SU-DHL-6 (cell line): ENCODE data around the gene PGRMC2.

Experiments
- H2AFZ ChIP-seq: fragments of 200-600 bp; sonication (generic); 2 replicates; pipeline ENCODE4 v1.6.1; 2014; ENCODE audit warnings: low read depth, mild to moderate bottlenecking, moderate library complexity, mixed read lengths, antibody characterized with exemption, low read length; ENCODE audit not compliant: severe bottlenecking
- H3F3A ChIP-seq: fragments of 200-600 bp; shearing (Covaris generic); 2 replicates; pipeline ENCODE4 v1.6.0; 2016; ENCODE audit warnings: antibody characterized with exemption, mild to moderate bottlenecking; ENCODE audit not compliant: insufficient read depth
- H3K27ac ChIP-seq: fragments of 200-600 bp; sonication (generic); 2 replicates; pipeline ENCODE4 v1.5.1; 2016; ENCODE audit warnings: low read depth, mild to moderate bottlenecking, low read length, moderate library complexity, mixed read lengths
- H3K27me3 ChIP-seq: fragments of 200-600 bp; sonication (generic), shearing (Covaris generic); 2 replicates; pipeline ENCODE4 v1.6.0; 2014; ENCODE audit warnings: mild to moderate bottlenecking, low read length
- H3K36me3 ChIP-seq: fragments of 200-600 bp; sonication (generic); 2 replicates; pipeline ENCODE4 v1.6.1; 2014; ENCODE audit warnings: mild to moderate bottlenecking, low read length, mixed read lengths
- H3K4me2 ChIP-seq: fragments of 300-600, 200-600 bp; shearing (Covaris generic), sonication (generic); 2 replicates; pipeline ENCODE4 v1.6.0; 2014; ENCODE audit warnings: low read length, low read depth, mild to moderate bottlenecking; ENCODE audit not compliant: poor library complexity, severe bottlenecking
- H3K4me3 ChIP-seq: fragments of 200-600 bp; sonication (generic); 2 replicates; pipeline ENCODE4 v1.5.1; 2014; ENCODE audit warnings: antibody characterized with exemption, low read length, mild to moderate bottlenecking, mixed read lengths; ENCODE audit not compliant: insufficient read depth, poor library complexity, severe bottlenecking
- H3K79me2 ChIP-seq: fragments of 200-600 bp; sonication (generic); 2 replicates; pipeline ENCODE4 v1.6.1; 2014; ENCODE audit warnings: mild to moderate bottlenecking, low read length, moderate library complexity; ENCODE audit not compliant: insufficient read depth
- H3K9ac ChIP-seq: fragments of 200-600 bp; sonication (generic); 2 replicates; pipeline ENCODE4 v1.7.0; 2014; ENCODE audit warnings: mild to moderate bottlenecking, low read length
- H3K9me2 ChIP-seq: fragments of 200-600 bp; sonication (generic); replicated peaks from 2 replicates; pipeline ENCODE4 v1.6.1; 2014; ENCODE audit warnings: low read length; ENCODE audit not compliant: insufficient read depth
- H3K9me3 ChIP-seq: fragments of 200-600 bp; sonication (generic); 2 replicates; pipeline ENCODE4 v1.6.1; 2014; ENCODE audit warnings: low read length, mixed read lengths; ENCODE audit not compliant: insufficient read depth
- H4K20me1 ChIP-seq: fragments of 200-600 bp; sonication (generic); 2 replicates; pipeline ENCODE4 v1.6.1; 2014; ENCODE audit warnings: low read depth, mild to moderate bottlenecking, antibody characterized with exemption, low read length, moderate library complexity, mixed read lengths
- CTCF ChIP-seq: fragments of 200-600 bp; sonication (generic); IDR thresholded peaks from one replicate; pipeline ENCODE4 v1.5.1; 2017; ENCODE audit warnings: antibody characterized with exemption, mild to moderate bottlenecking, low read length, moderate library complexity; ENCODE audit not compliant: insufficient read depth, poor library complexity, severe bottlenecking
- EZH2phosphoT487 ChIP-seq: fragments of 200-600 bp; sonication (generic), shearing (Covaris generic); conservative IDR thresholded peaks from 2 replicates; pipeline ENCODE4 v1.6.1; 2018; ENCODE audit warnings: mild to moderate bottlenecking, antibody characterized with exemption, low read length, moderate library complexity, mixed read lengths

Gene PGRMC2

GRCh38 chr4:128303405-128303785 lies 15.8 kb upstream of the PGRMC2 start:
- Histone ChIP-seq H2AFZ (no peak overlapping the region), H3K9me2 (no peaks in the 10 kb centered on the region), H3K9ac (no peak overlapping the region), H3K9me3 (no peaks in the 10 kb centered on the region), H4K20me1 (no peaks in the 10 kb centered on the region), H3F3A (no peaks in the 10 kb centered on the region), H3K4me3 (no peak overlapping the region), H3K27me3 (no peaks in the 10 kb centered on the region), H3K79me2 (no peaks in the 10 kb centered on the region), H3K4me2 (no peak overlapping the region), H3K36me3 (no peaks in the 10 kb centered on the region), H3K27ac (no peak overlapping the region)
- no peak for TF ChIP-seq EZH2phosphoT487
- TF ChIP-seq CTCF: no peak

- no peaks in the 10 kb centered on the region for H3K27me3 ChIP-seq
- TF ChIP-seq EZH2phosphoT487 (no peak), CTCF (no peak)
- H3K4me2 ChIP-seq: no peak overlapping the region
- no peaks in the 10 kb centered on the region for H3K36me3 ChIP-seq
- H3K27ac ChIP-seq: no peak overlapping the region
- H3K4me3 ChIP-seq: no peak overlapping the region
- no peaks in the 10 kb centered on the region for H4K20me1 ChIP-seq
- no peaks in the 10 kb centered on the region for H3F3A ChIP-seq
- H3K9ac ChIP-seq: no peak overlapping the region
- no peaks in the 10 kb centered on the region for H3K9me3 ChIP-seq
- no peaks in the 10 kb centered on the region for H3K9me2 ChIP-seq
- H2AFZ ChIP-seq: no peak overlapping the region
- H3K79me2 ChIP-seq: no peaks in the 10 kb centered on the region
These were observed 14.4 kb upstream of the PGRMC2 start for GRCh38 chr4:128301979-128302378.

- Histone ChIP-seq H3K36me3 (no peaks in the 10 kb centered on the region), H4K20me1 (no peaks in the 10 kb centered on the region), H3K27me3 (no peaks in the 10 kb centered on the region), H3K9ac (no peak overlapping the region), H3K9me3 (no peaks in the 10 kb centered on the region), H3K4me2 (no peak overlapping the region), H2AFZ (no peak overlapping the region), H3K79me2 (no peaks in the 10 kb centered on the region), H3K27ac (no peak overlapping the region), H3K9me2 (no peaks in the 10 kb centered on the region), H3K4me3 (no peak overlapping the region), H3F3A (no peaks in the 10 kb centered on the region)
- TF ChIP-seq EZH2phosphoT487 (no peak), CTCF (no peak)
These were observed 12.2 kb upstream of the PGRMC2 start for GRCh38 chr4:128299848-128300247.

- Histone ChIP-seq H3K36me3 (no peaks in the 10 kb centered on the region), H3K9me2 (no peaks in the 10 kb centered on the region), H3F3A (no peaks in the 10 kb centered on the region), H3K9ac (no peak overlapping the region), H3K27ac (no peak overlapping the region), H3K9me3 (no peaks in the 10 kb centered on the region), H3K4me3 (no peak overlapping the region), H3K4me2 (no peak overlapping the region), H2AFZ (no peak overlapping the region), H4K20me1 (no peaks in the 10 kb centered on the region), H3K79me2 (no peaks in the 10 kb centered on the region), H3K27me3 (no peaks in the 10 kb centered on the region)
- TF ChIP-seq CTCF (no peak), EZH2phosphoT487 (no peak)
These were observed 11.2 kb upstream of the PGRMC2 start for GRCh38 chr4:128298852-128299251.
